ENCODE measurements around the gene ENO1. TPM values are rescaled to one million over a fixed set of nuclear protein-coding genes. Genes with fewer than 3 reads are reported as not detected.

The ENO1 gene
- total and polyA plus RNA-seq, 2 of the 4 experiments (the other 2 are of a cell fraction), result 2,125 to 3,643 TPM

DNA sequence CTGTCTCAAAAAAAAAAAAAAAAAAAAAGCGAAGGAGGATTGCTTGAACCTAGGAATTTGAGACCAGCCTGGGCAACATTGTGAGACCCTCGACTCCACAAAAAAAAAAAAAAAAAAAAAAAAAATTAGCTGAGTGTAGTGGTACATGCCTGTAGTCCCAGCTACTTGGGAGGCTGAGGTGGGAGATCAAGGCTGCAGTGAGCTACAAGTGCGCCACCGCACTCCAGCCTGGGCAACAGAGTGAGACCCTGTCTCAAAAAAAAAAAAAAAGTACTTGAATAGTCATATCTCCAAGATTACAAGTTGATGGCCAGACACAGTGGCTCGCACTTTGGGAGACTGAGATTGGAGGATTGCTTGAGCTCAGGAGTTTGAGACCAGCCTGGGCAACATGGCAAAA lies 27.4 kb downstream of the ENO1 start:
- H3K9me1 ChIP-seq (ENCODE audit: insufficient read depth, low read length), result no peaks in the 10 kb centered on the region; the same call in 1 of the 2 replicates
- dilution Hi-C loops (cut with HindIII; ENCODE audit: low sequenced_read_pairs, unreplicated experiment), result no loop called here
- no peak for TF ChIP-seq MXI1 (IDR thresholded peaks at IDR 0.05; ENCODE audit: borderline replicate concordance, low read depth, low read length)
- TF ChIP-seq BHLHE40 (IDR thresholded peaks at IDR 0.05; ENCODE audit: low read depth, low read length), result no peak
- TF ChIP-seq, protein P1, sequence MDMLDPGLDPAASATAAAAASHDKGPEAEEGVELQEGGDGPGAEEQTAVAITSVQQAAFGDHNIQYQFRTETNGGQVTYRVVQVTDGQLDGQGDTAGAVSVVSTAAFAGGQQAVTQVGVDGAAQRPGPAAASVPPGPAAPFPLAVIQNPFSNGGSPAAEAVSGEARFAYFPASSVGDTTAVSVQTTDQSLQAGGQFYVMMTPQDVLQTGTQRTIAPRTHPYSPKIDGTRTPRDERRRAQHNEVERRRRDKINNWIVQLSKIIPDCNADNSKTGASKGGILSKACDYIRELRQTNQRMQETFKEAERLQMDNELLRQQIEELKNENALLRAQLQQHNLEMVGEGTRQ (IDR thresholded peaks at IDR 0.05; ENCODE audit: low read depth, low read length), result no peak
- TF ChIP-seq SMC3 (IDR thresholded peaks at IDR 0.05; ENCODE audit: low read depth, low read length), result no peak
- no peak overlapping the region for H4K8ac ChIP-seq (ENCODE audit: low read depth in 2 of 2, low read length in 2 of 2)
- H3K4me1 ChIP-seq (ENCODE audit: control insufficient read depth, insufficient read depth, low read length), result peaks cover 2% of the 10 kb centered on the region
- no peak overlapping the region for H3K27ac ChIP-seq (ENCODE audit: insufficient read depth, low read length)
- H4K20me1 ChIP-seq (ENCODE audit: insufficient read depth, low read length), result peaks cover 5% of the 10 kb centered on the region; the same call in 1 of the 2 replicates
- H3K9me3 ChIP-seq (ENCODE audit: control insufficient read depth, insufficient read depth, low read length), result no peaks in the 10 kb centered on the region
- H2BK120ac ChIP-seq (ENCODE audit: low read depth, low read length), result no peak overlapping the region
- H3K23ac ChIP-seq (ENCODE audit: low read depth, low read length), result no peak overlapping the region
- in situ Hi-C loops (cut with MboI; ENCODE audit: low sequenced_read_pairs), result loop anchor here (25.0 kb wide), 1 partner anchor 864 kb away; no protein-coding TSS in a partner anchor
- no peaks in the 10 kb centered on the region for H3K79me1 ChIP-seq (ENCODE audit: low read depth in 1 of 2, low read length in 2 of 2)
- ChIA-PET CTCF (interaction anchor here (0.5 to 0.7 kb wide), 3 partner anchors 10 to 889 kb away, joined by 3 read pairs; no protein-coding TSS in a partner anchor), POLR2A (ENCODE audit: unreplicated experiment) (no interaction called here)
- H4K91ac ChIP-seq (ENCODE audit: insufficient read depth, low read depth, low read length), result no peak overlapping the region
- intact Hi-C loops (cut with micrococcal nuclease), result loop anchor here (10.0 kb wide), 1 partner anchor 386 kb away; no protein-coding TSS in a partner anchor
- ATAC-seq (ENCODE audit: low read depth), result no peak
- H3K9ac ChIP-seq (ENCODE audit: low read depth, low read length), result no peak overlapping the region
- no peak overlapping the region for H3K4ac ChIP-seq (ENCODE audit: low read depth, low read length)
- H2AFZ ChIP-seq (replicated peaks; ENCODE audit: low read length, poor library complexity), result no peak overlapping the region
- H3K36me3 ChIP-seq (ENCODE audit: control insufficient read depth, insufficient read depth, low read length), result no peaks in the 10 kb centered on the region
- no peak overlapping the region for H3K4me3 ChIP-seq (ENCODE audit: insufficient read depth, low read depth, low read length)
- no peak overlapping the region for H4K5ac ChIP-seq (ENCODE audit: low read depth, low read length)
- H2AK9ac ChIP-seq (replicated peaks; ENCODE audit: low read depth, low read length, poor library complexity), result no peak overlapping the region
- no peak overlapping the region for H3K56ac ChIP-seq (ENCODE audit: extremely low read depth, insufficient read depth, low read length)
- no peak overlapping the region for H3K18ac ChIP-seq (ENCODE audit: low read depth, low read length)
- H3K27me3 ChIP-seq (ENCODE audit: control insufficient read depth, insufficient read depth, low read length), result no peaks in the 10 kb centered on the region
- no peak overlapping the region for H2BK5ac ChIP-seq (ENCODE audit: low read depth, low read length, poor library complexity, severe bottlenecking)
- no peak overlapping the region for H3K14ac ChIP-seq (replicated peaks; ENCODE audit: low read depth, low read length)
- no peak for DNase-seq
- no CpG with 5 or more reads among the region's 5 CpGs for WGBS, 2 experiments (ENCODE audit: extremely low coverage in 2 of 2, insufficient read length in 1 of 2)
- H3K4me2 ChIP-seq (ENCODE audit: low read depth, low read length), result no peak overlapping the region
- no peak overlapping the region for H2BK15ac ChIP-seq (ENCODE audit: low read depth, low read length)
- no TSS peak for BruUV-seq (replicated peaks)
- no peak overlapping the region for H2AK5ac ChIP-seq (ENCODE audit: low read depth, low read length)
- H2BK20ac ChIP-seq (ENCODE audit: low read depth, low read length), result no peak overlapping the region
